CD1c-positive myeloid dendritic cell (primary cell): ENCODE results near the gene KRT6C.
"Not testable (repeated sequence)": the region's sequence is repeated elsewhere in the genome, so short reads cannot be mapped to it uniquely, and the experiment has no call there.

ENCODE experiments used
- DNase-seq: peaks from one replicate; pipeline ENCODE4 v3.0.0-alpha.2; 2016; ENCODE audit errors: extremely low spot score

KRT6C gene

GRCh38 chr12:52473768-52474167, at the start of gene KRT6C:
KRT6C (minus strand) TSS chr12:52473805; CDS start chr12:52473737, 68 bp downstream.
- no peak for DNase-seq

GRCh38 chr12:52522346-52523011, 48.9 kb upstream of the KRT6C start:
- DNase-seq, result no peak

DNA sequence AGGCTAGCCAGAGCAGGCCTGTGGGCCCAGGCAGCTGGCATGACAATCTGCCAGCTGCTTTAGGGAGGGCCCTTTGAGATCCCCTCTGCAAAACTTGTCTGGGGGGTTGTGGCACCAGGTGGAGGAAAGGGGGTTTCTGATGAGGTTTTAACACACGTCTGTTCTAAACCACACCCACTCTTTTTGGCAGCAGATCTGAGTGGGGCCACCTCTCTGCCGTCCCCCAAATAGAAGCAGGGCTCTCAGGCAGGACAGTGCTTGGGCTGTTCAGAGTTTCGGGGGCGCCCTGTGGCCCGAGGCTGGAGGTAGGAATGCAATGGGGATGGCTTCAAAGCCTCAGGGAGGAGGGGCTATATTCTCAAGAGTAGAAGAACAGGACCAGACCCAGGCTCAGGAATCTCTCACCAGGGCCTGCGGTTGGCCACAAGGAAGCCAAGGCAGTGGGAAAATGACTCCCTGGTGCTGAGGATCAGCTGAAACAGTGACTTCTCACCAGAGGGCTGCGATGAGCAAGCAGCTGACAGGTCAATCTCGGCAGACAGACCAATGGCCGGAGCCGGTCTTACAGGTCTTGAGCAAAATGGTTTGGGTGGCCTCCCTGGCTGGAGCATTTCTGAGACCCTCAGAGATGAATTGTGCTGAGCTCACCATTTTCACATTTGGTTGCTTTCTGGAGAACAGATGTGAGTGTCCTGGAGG, 48.1 kb upstream of the KRT6C start:
- DNase-seq, result no peak

DNA sequence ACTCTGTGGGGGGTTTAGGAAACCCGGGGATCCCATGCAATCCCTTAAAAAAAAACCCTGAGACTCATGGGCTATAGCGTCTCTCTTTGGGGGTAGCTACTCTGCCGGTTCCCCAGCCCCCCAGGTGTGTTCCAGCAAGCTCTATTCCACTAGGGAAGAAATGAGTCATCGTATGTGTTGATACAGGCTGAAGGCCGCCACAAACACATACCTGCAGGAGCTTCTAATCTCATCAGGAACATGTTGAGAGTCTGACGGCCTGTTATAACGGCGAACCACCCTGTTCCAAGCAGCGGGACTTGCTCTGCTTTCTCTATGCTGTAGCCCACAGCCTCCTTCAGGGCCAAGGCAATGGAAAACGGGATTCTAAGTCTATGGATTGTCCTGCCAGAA, 47.6 kb upstream of the KRT6C start:
- DNase-seq, result no peak

DNA sequence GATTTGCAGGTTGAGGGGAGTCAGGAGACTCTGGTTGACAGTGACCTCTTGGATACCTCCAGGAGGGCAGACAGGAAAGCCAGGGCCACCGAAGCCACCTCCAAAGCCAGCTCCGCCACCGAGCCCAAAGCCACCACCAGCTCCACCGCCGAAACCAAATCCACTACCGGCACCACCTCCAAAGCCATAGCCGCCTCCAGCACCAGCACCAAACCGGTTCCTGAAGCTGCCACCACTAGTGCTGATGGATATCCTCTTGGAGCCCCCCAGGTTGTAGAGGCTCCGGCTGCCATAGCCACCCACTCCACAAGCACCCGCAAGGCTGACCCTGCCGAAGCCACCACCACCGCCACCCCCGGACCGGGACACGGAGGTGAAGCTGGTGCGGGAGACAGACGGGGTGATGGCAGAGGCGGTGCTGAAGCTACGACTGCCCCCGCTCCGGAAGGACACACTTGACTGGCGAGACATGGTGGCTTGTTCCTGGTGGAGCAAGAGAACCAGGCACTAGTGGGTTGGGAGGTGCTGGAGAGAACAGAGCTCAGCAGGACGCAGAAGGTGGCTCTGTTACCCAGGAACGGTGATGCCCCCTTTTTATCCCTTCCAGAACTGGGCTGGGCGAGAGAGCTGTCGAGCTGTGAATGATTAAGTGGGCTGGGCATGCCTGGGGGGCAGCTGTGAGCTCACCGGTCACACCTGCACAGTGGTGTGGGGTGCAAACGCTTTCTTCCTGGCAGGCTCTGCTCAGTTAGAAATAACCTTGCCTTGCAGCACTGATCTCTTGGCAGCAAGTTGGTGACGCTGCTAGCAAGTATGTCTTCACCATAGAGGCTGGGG, 46.4 kb upstream of the KRT6C start, which contains the start of gene KRT5:
KRT5 (minus strand) TSS at position 569 of the 837 bp plus-strand sequence; CDS start at position 471, 98 bp downstream.
- no peak for DNase-seq

DNA sequence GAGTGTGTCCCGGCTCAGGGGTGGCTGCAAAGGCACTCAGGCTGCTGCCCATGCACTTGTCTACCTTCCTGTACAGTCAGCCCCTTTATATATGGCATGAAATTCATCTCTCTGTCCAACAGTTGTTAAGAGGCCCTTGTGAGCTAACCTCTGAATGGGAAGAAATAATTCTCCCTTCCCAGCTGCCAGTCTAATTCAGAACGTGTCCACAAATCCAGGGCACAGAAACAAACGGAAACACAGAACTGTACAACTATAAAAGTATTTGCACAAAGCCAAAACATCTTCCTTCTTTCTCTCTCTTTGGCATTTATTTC, 45.7 kb upstream of the KRT6C start:
- no peak for DNase-seq

GRCh38 chr12:52518574-52519386, 45.2 kb upstream of the KRT6C start:
- DNase-seq, result no peak

- DNase-seq, result no peak
These were observed 44.3 kb upstream of the KRT6C start for GRCh38 chr12:52517888-52518287.

DNA sequence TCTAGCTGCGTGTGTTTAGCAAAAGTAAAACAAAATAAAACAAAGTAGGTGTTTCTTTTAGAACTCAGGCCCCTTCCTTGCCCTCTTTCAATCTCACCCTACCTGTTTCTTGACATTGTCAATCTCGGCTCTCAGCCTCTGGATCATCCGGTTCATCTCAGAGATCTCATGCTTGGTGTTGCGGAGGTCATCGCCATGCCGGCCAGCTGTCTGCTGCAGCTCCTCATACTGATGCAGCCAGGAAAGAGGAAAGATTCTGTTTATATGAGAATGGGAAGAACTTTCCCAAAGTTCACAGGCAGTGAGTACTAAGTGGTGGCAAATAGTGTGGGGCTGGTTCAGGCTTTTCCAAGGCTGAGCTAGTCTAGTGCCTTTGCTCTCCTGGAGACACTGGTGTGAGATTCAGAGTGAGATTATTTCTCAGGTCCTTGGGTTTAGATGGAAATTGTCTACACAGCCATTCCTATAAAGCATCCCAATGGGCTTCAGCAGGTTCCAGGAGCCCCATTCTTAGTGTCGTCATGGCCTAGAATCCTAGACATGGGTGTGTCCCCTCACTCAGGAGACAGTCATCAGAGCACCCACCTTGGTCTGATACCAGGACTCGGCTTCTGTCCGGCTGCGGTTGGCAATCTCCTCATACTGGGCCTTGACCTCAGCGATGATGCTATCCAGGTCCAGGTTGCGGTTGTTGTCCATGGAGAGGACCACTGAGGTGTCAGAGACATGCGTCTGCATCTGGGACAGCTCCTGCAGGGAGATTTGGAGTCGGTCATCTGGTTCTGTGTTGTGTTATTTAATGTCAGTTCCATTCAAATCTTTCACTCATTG, 43.6 kb upstream of the KRT6C start:
- no peak for DNase-seq

DNA sequence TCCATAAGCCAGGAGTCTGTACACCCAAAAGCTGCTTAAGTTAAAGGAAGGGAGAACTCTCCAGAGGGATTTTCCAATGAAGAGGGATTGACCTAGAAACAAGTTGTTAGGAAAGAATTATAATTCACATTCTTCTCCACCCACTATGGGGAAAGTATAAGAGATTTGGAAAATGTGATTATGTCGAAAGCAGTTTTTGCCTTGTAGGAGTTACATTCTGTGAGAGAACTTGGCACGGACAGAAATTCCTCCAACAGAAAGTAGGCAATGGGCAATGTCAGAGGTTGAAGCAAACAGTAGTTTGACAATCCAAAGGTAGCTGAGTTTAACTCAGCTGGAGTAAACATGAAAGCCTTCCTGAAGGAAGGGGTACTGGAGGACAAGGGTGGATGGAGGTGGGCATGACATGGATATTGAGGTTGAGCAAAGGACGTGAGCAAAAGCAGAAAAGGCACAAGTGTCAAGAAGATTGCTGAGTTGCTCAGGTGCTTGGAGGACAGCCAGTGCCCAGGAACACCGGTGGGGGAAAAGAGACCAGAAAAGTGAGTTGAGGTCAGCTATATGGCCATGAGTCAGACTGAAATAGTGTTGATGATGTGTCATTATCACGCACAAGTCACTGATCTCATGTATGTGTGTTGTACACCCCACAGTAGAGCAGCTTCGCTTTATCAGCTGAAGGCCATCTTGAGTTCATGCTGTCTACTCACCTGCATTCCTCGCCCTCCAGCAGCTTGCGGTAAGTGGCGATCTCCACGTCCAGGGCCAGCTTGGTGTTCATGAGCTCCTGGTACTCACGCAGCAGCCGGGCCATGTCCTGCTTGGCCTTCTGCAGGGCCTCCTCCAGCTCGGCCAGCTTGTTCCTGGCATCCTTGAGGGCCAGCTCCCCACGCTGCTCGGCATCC, 42.6 kb upstream of the KRT6C start:
- no peak for DNase-seq

GRCh38 chr12:52515319-52515646, 41.7 kb upstream of the KRT6C start:
- no peak for DNase-seq

DNA sequence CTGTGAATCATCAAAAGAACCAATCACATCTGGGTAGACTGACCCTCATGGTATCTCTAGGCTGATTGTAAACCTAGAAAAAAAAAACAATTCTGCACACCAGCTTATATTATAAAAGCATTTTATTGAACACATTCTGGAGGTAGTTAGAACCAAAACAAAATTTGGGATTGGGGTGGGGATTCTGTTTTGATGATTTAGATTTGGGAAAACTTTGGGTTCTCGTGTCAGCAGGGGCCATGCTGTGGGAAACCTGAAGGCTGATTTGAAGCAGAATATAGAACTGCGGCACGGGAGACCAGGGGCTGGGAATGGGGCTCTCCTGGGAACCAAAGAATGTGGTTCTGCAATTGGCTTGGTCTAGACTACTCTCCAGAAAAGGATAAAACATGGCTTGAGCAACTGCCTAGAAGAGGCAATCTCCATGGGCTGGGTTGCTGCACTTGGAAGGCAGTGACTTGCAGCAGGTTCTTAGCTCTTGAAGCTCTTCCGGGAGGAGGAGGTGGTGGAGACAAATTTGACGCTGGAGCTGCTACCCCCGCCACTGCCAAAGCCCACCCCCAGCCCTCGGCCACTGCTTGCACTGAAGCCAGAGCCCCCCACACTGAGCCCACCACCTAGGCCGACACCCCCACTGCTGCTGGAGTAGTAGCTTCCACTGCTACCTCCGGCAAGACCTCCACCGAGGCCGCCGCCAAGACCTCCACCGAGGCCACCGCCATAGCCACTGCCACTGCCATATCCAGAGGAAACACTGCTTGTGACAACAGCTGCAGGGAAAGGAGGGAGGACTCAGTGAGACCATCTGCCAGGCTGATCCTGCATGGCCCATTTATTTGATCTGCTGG, 41.1 kb upstream of the KRT6C start:
- no peak for DNase-seq

- DNase-seq, result no peak
These were observed 40.1 kb upstream of the KRT6C start for GRCh38 chr12:52513736-52514135.

DNA sequence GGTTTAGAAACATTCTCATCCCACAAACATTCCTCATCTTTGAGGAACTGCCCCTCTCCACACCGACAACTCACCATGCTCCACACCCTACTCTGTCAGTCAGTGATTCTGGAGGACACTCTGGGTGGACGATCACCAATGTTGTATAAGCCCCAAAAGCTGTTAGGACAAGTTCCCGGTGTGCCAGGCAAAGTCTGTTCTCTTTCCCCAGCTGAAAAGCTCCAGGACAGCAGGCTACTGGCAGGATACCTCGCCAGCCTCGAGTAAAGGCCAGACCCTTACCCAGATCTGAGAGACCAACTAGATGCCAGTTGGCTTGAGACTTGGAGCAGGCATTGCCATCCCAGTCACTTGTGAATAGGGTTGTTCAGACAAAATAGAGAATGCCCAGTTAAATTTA, 34.6 kb upstream of the KRT6C start:
- no peak for DNase-seq

- DNase-seq, result peak; percentile 20
These were observed 33.5 kb upstream of the KRT6C start for GRCh38 chr12:52506858-52507715.

GRCh38 chr12:52502877-52503276, 29.3 kb upstream of the KRT6C start:
- no peak for DNase-seq

- no peak for DNase-seq
These were observed 27.9 kb upstream of the KRT6C start for GRCh38 chr12:52501490-52501889.

GRCh38 chr12:52500574-52500973, 27.0 kb upstream of the KRT6C start:
- DNase-seq, result not testable (repeated sequence)
